Activated CD8-positive, alpha-beta memory T cell treated with anti-CD3 and anti-CD28 coated beads for 24 hours (primary cell): ENCODE results near the gene VSX2.

ENCODE experiments used
- DNase-seq: peaks from one replicate; pipeline ENCODE4 v3.0.0-alpha.2; 2020

VSX2 gene

DNA sequence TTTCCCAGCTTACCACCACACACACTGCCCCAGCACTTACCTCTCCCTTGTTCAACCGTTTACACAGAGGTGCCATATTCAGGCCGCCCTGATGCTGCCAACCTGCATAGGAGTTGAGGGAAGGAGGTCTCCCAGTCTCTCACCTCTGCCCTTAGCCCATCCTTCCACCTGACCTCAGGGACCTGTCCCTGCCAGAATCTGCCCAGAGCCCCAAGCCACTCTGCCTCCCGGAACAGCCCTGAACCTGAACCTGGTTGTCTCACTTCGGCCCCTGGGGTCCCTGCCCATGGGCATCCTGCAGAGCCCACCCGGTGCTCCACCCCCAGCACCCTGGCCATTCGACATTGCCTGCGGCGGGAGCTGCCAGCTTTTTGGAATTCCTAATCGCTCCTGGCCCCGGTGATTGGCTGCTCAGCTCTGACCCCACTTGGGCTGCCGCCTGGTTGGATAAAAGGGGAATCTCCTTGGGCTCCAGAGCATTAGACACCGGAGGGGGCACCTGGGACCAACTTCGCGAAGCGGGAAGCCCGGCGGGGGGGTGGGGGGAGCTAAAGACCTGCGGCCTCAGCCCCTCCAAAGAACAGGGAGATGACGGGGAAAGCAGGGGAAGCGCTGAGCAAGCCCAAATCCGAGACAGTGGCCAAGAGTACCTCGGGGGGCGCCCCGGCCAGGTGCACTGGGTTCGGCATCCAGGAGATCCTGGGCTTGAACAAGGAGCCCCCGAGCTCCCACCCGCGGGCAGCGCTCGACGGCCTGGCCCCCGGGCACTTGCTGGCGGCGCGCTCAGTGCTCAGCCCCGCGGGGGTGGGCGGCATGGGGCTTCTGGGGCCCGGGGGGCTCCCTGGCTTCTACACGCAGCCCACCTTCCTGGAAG is at the start of gene VSX2:
Gene VSX2, plus strand, starts transcription at position 476 of the 874 bp plus-strand sequence. Its CDS starts 113 bp downstream, at position 589.
- DNase-seq = no peak

GRCh38 chr14:74190927-74191575 is 48.2 kb upstream of the VSX2 start:
- no peak for DNase-seq

GRCh38 chr14:74194506-74195274 is 44.6 kb upstream of the VSX2 start:
- no peak for DNase-seq

DNA sequence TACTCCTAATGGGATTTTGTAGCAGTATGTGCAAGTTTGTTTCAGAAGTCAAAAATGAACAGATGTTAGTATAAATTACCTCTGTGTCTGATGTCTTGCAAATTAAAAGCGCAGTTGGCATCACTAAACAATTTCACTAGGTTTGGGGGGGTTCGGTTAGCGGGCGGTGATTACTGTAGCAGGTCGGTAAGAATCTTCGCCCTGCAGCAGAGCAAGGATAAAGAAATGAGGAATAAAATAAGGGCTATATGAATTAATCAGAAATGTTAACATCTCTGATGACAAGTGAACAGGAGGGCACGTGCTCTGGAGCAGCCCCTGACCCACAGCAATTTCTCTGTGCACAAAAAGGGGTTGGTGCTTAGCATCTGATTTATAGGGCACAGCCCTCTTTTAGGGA is 43.6 kb upstream of the VSX2 start:
- no peak for DNase-seq

- DNase-seq = no peak
Measured at GRCh38 chr14:74198441-74199234, 40.6 kb upstream of the VSX2 start.

GRCh38 chr14:74202113-74202512 is 37.1 kb upstream of the VSX2 start:
- DNase-seq = no peak

GRCh38 chr14:74203639-74204038 is 35.6 kb upstream of the VSX2 start:
- no peak for DNase-seq

GRCh38 chr14:74204491-74204890 is 34.8 kb upstream of the VSX2 start:
- DNase-seq = no peak

- no peak for DNase-seq
Measured at GRCh38 chr14:74205882-74206281, 33.4 kb upstream of the VSX2 start.

- no peak for DNase-seq
Measured at GRCh38 chr14:74207943-74208342, 31.3 kb upstream of the VSX2 start.

DNA sequence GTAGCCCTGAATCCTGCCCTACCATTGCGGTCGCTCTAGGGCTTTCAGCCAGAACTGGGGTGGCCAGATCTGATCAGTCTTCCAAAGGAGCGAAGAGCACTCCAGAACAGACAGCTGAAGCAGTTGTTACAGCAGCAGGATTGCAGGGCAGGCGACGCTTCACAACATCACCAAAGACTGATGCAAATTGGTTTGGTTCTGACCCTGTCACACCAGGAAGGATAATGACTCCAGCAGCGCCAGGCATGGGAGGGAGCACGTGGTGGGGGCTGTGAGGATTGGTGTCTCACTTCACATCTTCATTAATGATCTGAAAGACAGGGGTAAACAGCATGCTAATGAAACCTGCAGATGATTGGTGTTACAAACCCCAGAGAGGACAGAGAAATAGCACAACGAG is 30.6 kb upstream of the VSX2 start:
- DNase-seq = no peak

- no peak for DNase-seq
Measured at GRCh38 chr14:74211945-74212580, 27.2 kb upstream of the VSX2 start.

DNA sequence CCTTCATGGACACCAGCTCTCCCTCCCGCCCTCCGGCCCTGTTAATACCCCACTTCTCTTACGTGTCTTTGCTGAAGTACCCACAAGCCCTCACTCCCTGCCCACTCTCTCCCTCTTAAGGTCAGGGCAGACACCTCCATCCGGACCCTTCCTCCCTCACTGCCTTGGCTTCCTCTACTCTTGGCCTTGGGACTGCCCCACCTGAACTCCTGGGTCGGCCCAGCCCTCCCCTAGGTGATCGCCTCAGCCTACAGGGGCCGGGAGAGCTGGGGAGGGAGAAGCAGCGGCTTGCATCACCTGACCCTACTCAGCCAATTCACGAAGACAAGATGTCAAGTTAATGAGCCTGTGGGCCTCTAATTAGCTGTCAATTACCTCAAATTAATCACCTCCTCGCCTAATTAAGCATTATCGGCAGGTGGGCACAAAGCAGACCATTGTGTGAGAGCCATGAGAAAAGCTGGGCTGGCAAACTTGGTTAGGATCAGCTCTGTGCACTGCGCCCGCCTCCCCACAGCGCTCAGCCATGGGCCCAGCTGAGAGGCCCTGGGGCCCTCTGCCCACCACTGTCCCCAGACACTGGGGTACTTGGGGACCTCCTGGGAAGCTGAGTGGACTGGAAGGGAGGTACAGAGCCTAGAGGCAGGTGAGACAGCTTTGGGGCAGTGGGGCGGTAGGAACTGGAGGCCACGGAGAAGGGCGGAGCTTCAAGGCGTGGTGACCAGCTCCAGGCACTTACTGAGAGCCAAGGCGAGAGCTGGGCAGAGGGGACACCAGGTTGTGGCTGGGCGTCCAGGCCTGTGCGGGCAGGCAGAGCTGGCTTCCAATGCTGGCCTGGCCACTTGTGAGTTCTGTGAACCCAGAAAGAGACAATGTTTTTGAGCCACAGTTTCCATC is 25.1 kb upstream of the VSX2 start:
- DNase-seq = no peak

- no peak for DNase-seq
Measured at GRCh38 chr14:74216671-74217070, 22.6 kb upstream of the VSX2 start.

DNA sequence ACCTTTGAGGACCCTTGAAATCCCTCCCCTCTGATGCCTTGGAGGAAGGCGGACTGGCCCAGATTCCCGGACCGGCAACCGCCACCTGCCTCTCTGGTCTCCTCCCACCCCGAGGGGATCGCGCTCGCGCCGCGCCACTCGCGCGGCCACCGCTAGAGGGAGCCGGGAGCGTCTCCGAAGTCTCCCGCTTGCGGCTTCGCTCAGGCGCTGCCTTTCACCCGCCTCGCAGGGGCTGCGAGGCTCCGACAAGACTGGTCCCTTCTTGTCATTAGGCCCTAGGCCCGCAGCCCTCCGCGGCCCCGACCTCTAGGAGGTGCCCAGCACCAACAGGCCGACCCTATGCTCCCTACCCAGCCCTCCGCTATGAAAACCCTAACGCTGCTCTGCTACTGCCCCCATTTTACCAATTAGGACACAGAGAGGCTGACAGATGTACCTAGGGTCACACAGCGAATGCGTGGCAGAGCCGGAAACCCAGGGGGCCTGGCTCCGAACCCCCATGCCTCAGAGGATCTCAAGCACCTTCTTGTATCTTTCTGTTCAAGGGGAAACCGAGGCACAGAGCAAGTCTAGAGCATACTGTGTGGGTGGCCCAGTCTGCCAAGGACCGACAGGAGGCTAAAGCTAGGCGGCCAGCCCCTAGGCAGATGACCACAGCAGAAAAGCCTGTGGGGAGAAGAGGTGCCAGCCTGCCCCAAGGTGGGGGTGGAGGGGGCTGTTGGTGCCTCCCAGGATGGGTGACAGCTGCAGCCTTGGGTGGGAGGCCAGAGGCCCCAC is 21.4 kb upstream of the VSX2 start:
- DNase-seq = peak; percentile 94

DNA sequence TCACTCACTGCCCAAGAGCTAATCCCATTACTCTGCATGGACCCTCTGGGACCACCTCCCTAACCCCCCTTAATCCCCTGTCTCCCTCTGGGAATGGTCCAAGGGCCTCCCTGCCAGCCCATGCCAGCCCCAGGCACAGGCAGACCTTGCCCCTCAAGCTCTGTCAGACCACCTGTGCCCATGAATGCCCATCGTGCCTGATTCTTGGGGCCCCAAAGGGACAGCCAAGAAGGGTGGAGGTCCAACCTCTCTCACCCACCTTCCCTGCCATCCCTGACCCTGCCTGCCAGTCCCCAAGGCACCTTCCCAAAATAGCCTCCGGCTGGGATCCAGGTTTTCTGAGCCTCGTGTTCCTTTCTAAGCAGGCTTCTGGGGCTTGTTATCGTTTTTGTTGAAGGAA is 20.8 kb upstream of the VSX2 start:
- DNase-seq = no peak

GRCh38 chr14:74219277-74220205 is 19.7 kb upstream of the VSX2 start:
- DNase-seq = no peak

DNA sequence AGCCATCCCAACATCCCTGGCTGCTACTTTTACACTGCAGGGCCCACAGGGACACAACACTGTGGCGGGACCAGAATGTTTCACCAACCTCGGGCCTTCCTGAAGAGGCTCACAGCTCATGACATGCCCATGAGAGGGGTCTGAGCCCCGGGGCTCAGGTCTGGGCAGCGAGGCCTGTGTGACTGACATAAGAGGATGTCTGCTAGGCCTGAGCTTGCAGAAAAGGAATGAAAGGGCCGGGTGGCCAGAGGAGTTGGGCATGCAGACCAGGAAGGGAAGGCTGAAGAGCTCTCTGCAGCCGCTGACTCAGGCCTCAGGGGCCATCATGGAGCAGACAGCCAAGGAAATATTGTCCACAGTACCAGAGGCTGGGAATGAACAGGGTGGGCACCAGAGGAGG is 18.3 kb upstream of the VSX2 start:
- no peak for DNase-seq

DNA sequence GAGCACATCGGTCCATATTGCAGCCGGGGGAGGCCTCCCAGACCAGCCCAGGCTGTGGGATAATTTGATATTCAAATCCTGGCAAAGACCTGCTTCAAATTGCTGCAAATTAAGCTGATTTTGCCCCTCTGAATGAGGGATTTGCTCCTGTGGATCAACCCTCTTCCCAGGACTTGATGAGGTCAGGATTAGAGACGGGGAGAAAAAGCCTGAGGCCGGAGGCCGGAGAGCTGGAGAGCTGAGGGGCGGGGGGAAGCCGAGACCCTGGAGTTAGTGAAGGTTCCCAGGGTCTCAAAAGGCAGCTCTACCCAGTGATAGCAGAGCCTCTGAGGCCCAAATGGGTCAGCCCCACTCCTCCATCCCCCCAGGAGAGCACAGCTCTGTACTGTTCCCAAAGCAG is 17.5 kb upstream of the VSX2 start:
- DNase-seq = no peak
